Caco-2 (cell line): ENCODE measurements around the gene PRR12. TPM values are rescaled to one million over a fixed set of nuclear protein-coding genes. Genes with fewer than 3 reads are reported as not detected.
"Not testable (repeated sequence)": the region's sequence is repeated elsewhere in the genome, so short reads cannot be mapped to it uniquely, and the experiment has no call there.

Experiments used
- BruUV-seq: library from RNA; stranded (reverse); fragments of 400-500 nt; replicated peaks from 2 replicates; lab custom pipeline; 2021; lab: Mats Ljungman, UMichigan
- CTCF ChIA-PET: fragments of 300-600 bp; sonication (Branson Sonifier 250); formaldehyde crosslinking; loops from one replicate; lab custom pipeline; 2022; ENCODE audit warnings: antibody characterized with exemption; lab: Charles Lee
- POLR2A ChIA-PET: fragments of 300-600 bp; sonication (Branson Sonifier 250); formaldehyde crosslinking; loops from one replicate; lab custom pipeline; 2022; ENCODE audit warnings: antibody characterized with exemption; lab: Charles Lee
- DNase-seq, 2 experiments: peaks; one replicate each; pipeline versions ENCODE4 v3.0.0 to v3.0.0-alpha.2; 2020 to 2022
- H3K27me3 ChIP-seq: replicated peaks from 2 replicates; pipeline ENCODE4 v1.6.0; 2011; ENCODE audit warnings: low read length; ENCODE audit not compliant: control insufficient read depth, insufficient read depth
- H3K36me3 ChIP-seq: 2 replicates; pipeline ENCODE4 v1.5.1; 2011; ENCODE audit warnings: low read length; ENCODE audit not compliant: control insufficient read depth, insufficient read depth
- H3K4me1 ChIP-seq: fragments of 250-450 bp; sonication (Bioruptor Pico); 2 replicates; pipeline ENCODE4 v1.5.1; 2020; ENCODE audit warnings: mild to moderate bottlenecking
- H3K4me3 ChIP-seq: 2 replicates; pipeline ENCODE4 v1.5.1; 2011; ENCODE audit warnings: low read depth, mild to moderate bottlenecking, control low read depth, low read length
- H3K9me3 ChIP-seq: fragments of 250-450 bp; sonication (Bioruptor Pico); 2 replicates; pipeline ENCODE4 v1.5.1; 2020; ENCODE audit warnings: mild to moderate bottlenecking, moderate library complexity
- H3K27ac Mint-ChIP-seq: one replicate; pipeline ENCODE4 v1.8.0; 2022; ENCODE audit warnings: mixed read lengths; ENCODE audit not compliant: unreplicated experiment
- H3K27me3 Mint-ChIP-seq: one replicate; pipeline ENCODE4 v1.8.0; 2022; ENCODE audit warnings: mixed read lengths; ENCODE audit not compliant: insufficient read depth, unreplicated experiment
- H3K36me3 Mint-ChIP-seq: one replicate; pipeline ENCODE4 v1.8.0; 2022; ENCODE audit warnings: mild to moderate bottlenecking, mixed read lengths; ENCODE audit not compliant: insufficient read depth, unreplicated experiment
- H3K4me1 Mint-ChIP-seq: one replicate; pipeline ENCODE4 v1.8.0; 2022; ENCODE audit warnings: low read depth, mixed read lengths; ENCODE audit not compliant: unreplicated experiment
- H3K4me3 Mint-ChIP-seq: one replicate; pipeline ENCODE4 v1.8.0; 2022; ENCODE audit warnings: mild to moderate bottlenecking, moderate library complexity, mixed read lengths; ENCODE audit not compliant: unreplicated experiment
- H3K9me3 Mint-ChIP-seq: one replicate; pipeline ENCODE4 v1.8.0; 2022; ENCODE audit warnings: mixed read lengths; ENCODE audit not compliant: unreplicated experiment
- intact Hi-C: fragments of 100-400 bp; cut with micrococcal nuclease; formaldehyde crosslinking; loops from one replicate; pipeline ENCODE4 v1.10.0; 2022; ENCODE audit not compliant: unreplicated experiment
- total RNA-seq: library from RNA; stranded (reverse); gene quantifications from 2 replicates; pipeline ENCODE4 v1.2.3, GENCODE V29; 2022
- TF ChIP-seq, protein P1 (sequence below), 2 experiments: fragments of 200-600 bp in 1 of 2; IDR thresholded peaks; 1 replicate in 1 of 2; 2 replicates in 1 of 2; pipeline versions ENCODE4 v1.5.1 to v1.8.0; 2011 to 2022; ENCODE audit warnings: antibody characterized with exemption in 1 of 2, control low read depth in 1 of 2, inconsistent platforms in 1 of 2, low read depth in 1 of 2, low read length in 1 of 2, mild to moderate bottlenecking in 1 of 2, moderate library complexity in 1 of 2; ENCODE audit not compliant: insufficient read depth in 1 of 2, severe bottlenecking in 1 of 2, unreplicated experiment in 1 of 2

The PRR12 gene
- total RNA-seq, 1 experiment from 2014 or later: 38.8 TPM

DNA sequence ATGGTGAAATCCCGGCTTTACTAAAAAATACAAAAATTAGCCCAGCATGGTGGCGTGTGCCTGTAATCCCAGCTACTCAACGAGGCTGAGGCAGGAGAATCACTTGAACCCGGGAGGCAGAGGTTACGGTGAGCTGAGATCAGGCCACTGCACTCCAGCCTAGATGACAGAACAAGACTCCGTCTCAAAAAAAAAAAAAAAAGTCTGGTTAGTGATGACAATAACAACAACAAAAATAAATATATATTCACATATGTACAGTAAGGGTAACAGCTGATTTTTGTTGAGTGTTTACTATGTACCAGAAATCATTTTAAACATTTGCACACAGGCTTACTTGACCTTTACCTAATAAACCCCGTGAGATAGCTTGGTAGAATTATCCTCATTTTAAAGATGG is 26.0 kb downstream of the PRR12 start:
- Histone ChIP-seq H3K27me3 (no peaks in the 10 kb centered on the region), H3K4me3 (no peak overlapping the region), H3K36me3 (peaks cover 8% of the 10 kb centered on the region), H3K4me1 (no peaks in the 10 kb centered on the region), H3K9me3 (no peaks in the 10 kb centered on the region)
- BruUV-seq: no TSS peak
- Mint-ChIP-seq H3K27me3 (no peaks in the 10 kb centered on the region), H3K36me3 (peaks cover 80% of the 10 kb centered on the region), H3K9me3 (no peaks in the 10 kb centered on the region), H3K4me1 (no peaks in the 10 kb centered on the region), H3K27ac (no peak overlapping the region), H3K4me3 (no peak overlapping the region)
- TF ChIP-seq, protein P1, sequence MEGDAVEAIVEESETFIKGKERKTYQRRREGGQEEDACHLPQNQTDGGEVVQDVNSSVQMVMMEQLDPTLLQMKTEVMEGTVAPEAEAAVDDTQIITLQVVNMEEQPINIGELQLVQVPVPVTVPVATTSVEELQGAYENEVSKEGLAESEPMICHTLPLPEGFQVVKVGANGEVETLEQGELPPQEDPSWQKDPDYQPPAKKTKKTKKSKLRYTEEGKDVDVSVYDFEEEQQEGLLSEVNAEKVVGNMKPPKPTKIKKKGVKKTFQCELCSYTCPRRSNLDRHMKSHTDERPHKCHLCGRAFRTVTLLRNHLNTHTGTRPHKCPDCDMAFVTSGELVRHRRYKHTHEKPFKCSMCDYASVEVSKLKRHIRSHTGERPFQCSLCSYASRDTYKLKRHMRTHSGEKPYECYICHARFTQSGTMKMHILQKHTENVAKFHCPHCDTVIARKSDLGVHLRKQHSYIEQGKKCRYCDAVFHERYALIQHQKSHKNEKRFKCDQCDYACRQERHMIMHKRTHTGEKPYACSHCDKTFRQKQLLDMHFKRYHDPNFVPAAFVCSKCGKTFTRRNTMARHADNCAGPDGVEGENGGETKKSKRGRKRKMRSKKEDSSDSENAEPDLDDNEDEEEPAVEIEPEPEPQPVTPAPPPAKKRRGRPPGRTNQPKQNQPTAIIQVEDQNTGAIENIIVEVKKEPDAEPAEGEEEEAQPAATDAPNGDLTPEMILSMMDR (IDR thresholded peaks at IDR 0.05; ENCODE audit: insufficient read depth in 1 of 2, low read depth in 1 of 2, low read length in 1 of 2, severe bottlenecking in 1 of 2, unreplicated experiment in 1 of 2): no peak
- DNase-seq: no peak
- ChIA-PET POLR2A (no interaction called here), CTCF (no interaction called here)
- intact Hi-C loops: no loop called here

DNA sequence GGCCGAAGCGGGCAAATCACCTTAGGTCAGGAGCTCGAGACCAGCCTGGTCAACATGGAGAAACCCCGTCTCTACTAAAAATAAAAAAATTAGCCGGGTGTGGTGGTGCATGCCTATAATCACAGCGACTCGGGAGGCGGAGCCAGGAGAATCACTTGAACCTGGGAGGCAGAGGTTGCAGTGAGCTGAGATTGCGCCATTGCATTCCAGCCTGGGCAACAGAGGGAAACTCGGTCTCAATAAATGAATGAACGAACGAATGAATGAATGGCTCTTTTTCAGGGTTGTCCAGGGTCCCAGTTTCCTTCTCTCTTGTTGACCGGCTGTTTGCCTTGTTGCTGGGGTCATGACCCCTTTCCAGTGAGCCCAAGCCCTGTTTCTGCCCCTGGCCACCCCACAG is 26.9 kb downstream of the PRR12 start:
- H3K27me3 Mint-ChIP-seq, H3K9me3 Mint-ChIP-seq, H3K27me3 ChIP-seq, H3K36me3 ChIP-seq, intact Hi-C loops, BruUV-seq, H3K4me1 ChIP-seq, POLR2A ChIA-PET, DNase-seq, H3K4me1 Mint-ChIP-seq, H3K4me3 Mint-ChIP-seq, H3K4me3 ChIP-seq, H3K9me3 ChIP-seq, H3K27ac Mint-ChIP-seq: not testable (repeated sequence)
- peaks cover 79% of the 10 kb centered on the region for H3K36me3 Mint-ChIP-seq
- CTCF ChIA-PET: interaction anchor here (0.7 kb wide), 1 partner anchor 146 kb away, joined by 3 read pairs; no protein-coding TSS in a partner anchor

DNA sequence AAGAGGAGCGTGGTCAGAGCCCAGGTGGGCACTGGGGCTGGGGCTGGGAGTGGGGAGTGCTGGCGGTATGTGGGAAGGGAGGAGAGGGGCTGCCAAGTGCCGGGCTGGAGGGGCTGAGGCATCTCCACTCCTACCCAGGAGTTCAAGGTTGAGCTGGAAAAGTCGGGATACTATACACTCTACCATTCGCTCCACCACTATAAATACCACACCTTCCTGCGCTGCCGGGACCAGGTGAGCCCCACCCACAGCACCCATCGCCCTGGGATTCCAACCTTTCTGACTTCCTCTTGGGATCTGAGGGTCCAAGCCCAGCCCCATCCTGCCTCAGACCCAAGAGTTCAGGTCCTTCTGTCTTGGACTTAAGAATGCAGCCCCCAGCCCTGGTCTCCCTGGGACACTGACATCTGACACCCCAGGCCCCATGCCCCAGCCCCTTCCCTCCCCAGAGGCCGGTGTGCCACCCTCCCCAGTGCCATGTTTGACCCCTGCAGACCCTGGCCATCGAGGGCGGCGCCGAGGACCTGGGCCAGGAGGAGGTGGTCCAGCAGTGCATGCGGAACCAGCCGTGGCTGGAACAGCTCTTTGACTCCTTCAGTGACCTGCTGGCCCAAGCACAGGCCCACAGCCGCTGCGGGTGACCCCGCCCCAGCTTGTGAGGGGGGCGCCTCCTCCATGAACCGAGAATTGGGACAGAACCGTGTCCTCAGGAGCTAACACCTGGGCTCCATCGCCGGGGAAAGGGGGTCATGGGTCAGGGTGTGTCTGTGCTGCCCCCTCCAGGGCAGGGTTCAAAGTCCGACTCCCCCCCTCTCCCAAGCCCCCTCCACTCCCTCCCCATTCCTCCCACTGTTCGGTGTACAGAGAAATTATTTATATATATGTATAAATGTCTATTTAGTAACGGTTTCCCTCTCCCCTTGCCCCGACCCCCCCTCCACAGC is 34.3 kb downstream of the PRR12 start:
- POLR2A ChIA-PET: no interaction called here
- H3K4me1 Mint-ChIP-seq: no peaks in the 10 kb centered on the region
- H3K27me3 Mint-ChIP-seq: no peaks in the 10 kb centered on the region
- H3K9me3 Mint-ChIP-seq: no peaks in the 10 kb centered on the region
- Histone ChIP-seq H3K4me3 (no peak overlapping the region), H3K9me3 (no peaks in the 10 kb centered on the region), H3K27me3 (no peaks in the 10 kb centered on the region), H3K36me3 (peaks cover 1% of the 10 kb centered on the region), H3K4me1 (no peaks in the 10 kb centered on the region)
- no TSS peak for BruUV-seq
- no peak overlapping the region for H3K4me3 Mint-ChIP-seq
- intact Hi-C loops: no loop called here
- H3K36me3 Mint-ChIP-seq: peaks cover 63% of the 10 kb centered on the region
- TF ChIP-seq, protein P1 (IDR thresholded peaks at IDR 0.05; ENCODE audit: insufficient read depth in 1 of 2, low read depth in 1 of 2, low read length in 1 of 2, severe bottlenecking in 1 of 2, unreplicated experiment in 1 of 2): no peak
- DNase-seq: no peak
- H3K27ac Mint-ChIP-seq: no peak overlapping the region
- CTCF ChIA-PET: no interaction called here
